ENCODE results near the gene NRG2.

GRCh38 chr5:139910036-139910435 is 133.1 kb downstream of the NRG2 start:
- TF ChIP-seq CTCF (IDR thresholded peaks at IDR 0.05): no peak
- no peak for TF ChIP-seq POLR2A (IDR thresholded peaks at IDR 0.05)
